Heart left ventricle (tissue), 13 donors: ENCODE measurements around the gene IL15.

Experiments
- POLR2A ChIP-seq, 2 donors: fragments of 450-650 bp; IDR thresholded peaks; one replicate each; pipeline ENCODE4 v1.6.1; 2017; ENCODE audit warnings: antibody characterized with exemption in 2 of 2, mild to moderate bottlenecking in 2 of 2, moderate library complexity in 2 of 2
- TF ChIP-seq, protein P1 (sequence below), 12 donors: fragments of 200-600 bp; sonication (generic) in 4 of 12; IDR thresholded peaks; one replicate each; pipeline versions ENCODE4 v1.5.0 to v1.8.0; 2018 to 2022; ENCODE audit warnings: antibody characterized with exemption in 12 of 12, mild to moderate bottlenecking in 5 of 12
- donor health status: ischemic (EF 13 %, LVEDD 7.1; RV severe dilation, severe dysfunction).
- donor health status: DM: no; HTN: yes; CAD: no.
- donor health status: DM: no; HTN: no; CAD: no.
- donor health status: ischemic (EF 25% LVEDD 6.9; RV normal size, moderate dysfunction).
- donor health status: ischemic (EF 25% LVEDD 5.7; RV mildly dilated, moderate dysfunction).
- donor health status: ischemic (EF 35%, LVEDD 5.7; RV mildly dilated, moderate dysfunction).
- donor health status: nonischemic (EF 11% LVEDD 7.7; RV severe dilation, severe dysfunction).
- donor health status: DM: yes; HTN: yes; CAD: no.
- donor health status: PGD.
- donor health status: ischemic (EF 29% LVEDD 5.4; RV normal size, mild dysfunction).
- donor health status: nonischemic (EF 23%, LVEDD 6.1; RV moderate dilation, normal function).

DNA sequence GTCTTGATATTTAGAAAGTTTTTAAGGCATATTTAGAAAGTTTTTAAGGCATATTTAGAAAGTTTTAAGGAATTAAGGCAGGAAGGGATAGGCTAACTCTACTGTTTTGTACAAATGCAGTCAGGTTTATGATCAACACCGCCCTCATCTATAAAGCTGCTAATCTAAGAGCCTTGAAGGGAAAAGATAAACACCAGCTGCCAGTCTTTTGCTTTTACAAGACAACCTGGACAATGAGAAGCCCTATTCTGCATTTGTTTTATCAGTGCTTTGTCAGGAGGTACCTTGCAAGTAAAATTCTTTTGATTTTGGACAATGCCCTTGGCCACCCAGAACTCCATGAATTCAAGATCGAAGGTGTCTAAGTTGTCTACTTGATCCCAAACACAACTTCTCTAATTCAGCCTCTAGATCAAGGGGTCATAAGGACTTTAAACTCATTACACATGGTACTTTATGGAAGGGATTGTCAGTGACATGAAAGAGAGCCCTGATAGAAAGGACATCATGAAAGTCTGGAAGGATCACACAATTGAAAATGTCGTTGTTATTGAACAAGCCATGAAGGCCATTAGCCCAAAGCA lies 39.8 kb downstream of the IL15 start:
- TF ChIP-seq, protein P1, sequence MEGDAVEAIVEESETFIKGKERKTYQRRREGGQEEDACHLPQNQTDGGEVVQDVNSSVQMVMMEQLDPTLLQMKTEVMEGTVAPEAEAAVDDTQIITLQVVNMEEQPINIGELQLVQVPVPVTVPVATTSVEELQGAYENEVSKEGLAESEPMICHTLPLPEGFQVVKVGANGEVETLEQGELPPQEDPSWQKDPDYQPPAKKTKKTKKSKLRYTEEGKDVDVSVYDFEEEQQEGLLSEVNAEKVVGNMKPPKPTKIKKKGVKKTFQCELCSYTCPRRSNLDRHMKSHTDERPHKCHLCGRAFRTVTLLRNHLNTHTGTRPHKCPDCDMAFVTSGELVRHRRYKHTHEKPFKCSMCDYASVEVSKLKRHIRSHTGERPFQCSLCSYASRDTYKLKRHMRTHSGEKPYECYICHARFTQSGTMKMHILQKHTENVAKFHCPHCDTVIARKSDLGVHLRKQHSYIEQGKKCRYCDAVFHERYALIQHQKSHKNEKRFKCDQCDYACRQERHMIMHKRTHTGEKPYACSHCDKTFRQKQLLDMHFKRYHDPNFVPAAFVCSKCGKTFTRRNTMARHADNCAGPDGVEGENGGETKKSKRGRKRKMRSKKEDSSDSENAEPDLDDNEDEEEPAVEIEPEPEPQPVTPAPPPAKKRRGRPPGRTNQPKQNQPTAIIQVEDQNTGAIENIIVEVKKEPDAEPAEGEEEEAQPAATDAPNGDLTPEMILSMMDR (IDR thresholded peaks at IDR 0.05): no peak
- TF ChIP-seq POLR2A (IDR thresholded peaks at IDR 0.05): no peak
